OCI-LY3 (cell line): ENCODE measurements around the gene AGBL4.

ENCODE experiments used
- H2AFZ ChIP-seq: fragments of 200-600, 300-600 bp; shearing (Covaris generic); 2 replicates; pipeline ENCODE4 v1.6.0; 2014; ENCODE audit warnings: antibody characterized with exemption, low read depth, low read length
- H3K27ac ChIP-seq: fragments of 200-600, 300-600 bp; sonication (generic); 2 replicates; pipeline ENCODE4 v1.5.1; 2014; ENCODE audit warnings: mild to moderate bottlenecking, low read length, moderate library complexity, mixed read lengths
- H3K27me3 ChIP-seq: fragments of 200-600, 300-600 bp; sonication (generic); 2 replicates; pipeline ENCODE4 v1.6.1; 2014; ENCODE audit warnings: low read depth, low read length, mixed read lengths
- H3K36me3 ChIP-seq: fragments of 200-600, 300-600 bp; sonication (generic); replicated peaks from 2 replicates; pipeline ENCODE3; 2014; ENCODE audit warnings: low read depth, low read length, mixed read lengths
- H3K4me1 ChIP-seq: fragments of 300-600, 200-600 bp; sonication (generic); 2 replicates; pipeline ENCODE4 v1.6.1; 2014; ENCODE audit warnings: low read length, mixed read lengths
- H3K4me2 ChIP-seq: fragments of 200-600, 300-600 bp; sonication (generic); 2 replicates; pipeline ENCODE4 v1.6.1; 2014; ENCODE audit warnings: low read length, mixed read lengths
- H3K4me3 ChIP-seq: fragments of 300-600, 200-600 bp; sonication (generic); 2 replicates; pipeline ENCODE4 v1.5.1; 2014; ENCODE audit warnings: antibody characterized with exemption, mild to moderate bottlenecking, low read length, moderate library complexity
- H3K79me2 ChIP-seq: fragments of 300-600, 200-600 bp; shearing (Covaris generic); 2 replicates; pipeline ENCODE4 v1.6.1; 2014; ENCODE audit warnings: mild to moderate bottlenecking, low read length, mixed read lengths
- H3K9ac ChIP-seq: fragments of 300-600, 200-600 bp; shearing (Covaris generic); 2 replicates; pipeline ENCODE4 v1.6.0; 2014; ENCODE audit warnings: mild to moderate bottlenecking, low read length, moderate library complexity
- H3K9me3 ChIP-seq: fragments of 200-600, 300-600 bp; shearing (Covaris generic); 2 replicates; pipeline ENCODE4 v1.6.1; 2014; ENCODE audit warnings: low read length, mixed read lengths; ENCODE audit not compliant: insufficient read depth
- H4K20me1 ChIP-seq: fragments of 200-600, 300-600 bp; sonication (generic); 2 replicates; pipeline ENCODE4 v1.6.1; 2016; ENCODE audit warnings: low read length, mixed read lengths; ENCODE audit not compliant: insufficient read depth
- CTCF ChIP-seq: fragments of 200-600, 300-600 bp; sonication (generic); IDR thresholded peaks from 2 replicates; pipeline ENCODE4 v1.5.1; 2014; ENCODE audit warnings: antibody characterized with exemption, low read length, low read depth
- EZH2phosphoT487 ChIP-seq: fragments of 200-600 bp; shearing (Covaris generic); IDR thresholded peaks from 2 replicates; pipeline ENCODE4 v1.6.1; 2018; ENCODE audit warnings: antibody characterized with exemption, mixed run types, low read depth

AGBL4 gene

GRCh38 chr1:49098866-49099265, 924.9 kb downstream of the AGBL4 start:
- Histone ChIP-seq H3K4me2 (no peak overlapping the region), H3K4me1 (no peaks in the 10 kb centered on the region), H3K27me3 (0 out of 2 replicates have a peak, but pooled peaks cover 3% of the 10 kb centered on the region), H3K79me2 (no peaks in the 10 kb centered on the region), H3K9ac (no peak overlapping the region), H3K36me3 (no peaks in the 10 kb centered on the region), H3K4me3 (no peak overlapping the region), H4K20me1 (no peaks in the 10 kb centered on the region), H2AFZ (no peak overlapping the region), H3K9me3 (no peaks in the 10 kb centered on the region), H3K27ac (no peak overlapping the region)
- no peak for TF ChIP-seq CTCF
- no peak for TF ChIP-seq EZH2phosphoT487

DNA sequence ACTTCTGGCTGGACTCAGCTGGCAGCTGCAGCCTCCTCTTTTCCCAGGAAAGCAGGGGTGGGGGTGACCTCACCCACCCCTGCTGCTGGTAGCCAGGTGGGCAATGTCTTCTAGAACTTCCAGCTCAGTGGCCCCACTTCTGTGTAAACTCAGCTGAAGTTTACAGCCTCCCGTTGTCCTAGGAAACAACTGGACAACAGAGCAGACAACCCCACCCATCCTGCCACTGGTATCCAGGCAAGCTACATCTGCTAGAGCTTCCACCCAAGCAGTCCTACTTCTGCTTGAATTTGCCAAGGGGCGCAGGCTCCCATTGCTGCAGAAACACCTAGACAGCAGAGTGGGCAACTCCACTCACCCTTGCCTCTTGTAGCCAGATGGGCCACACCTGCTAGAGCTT, 937.4 kb downstream of the AGBL4 start:
- Histone ChIP-seq H2AFZ (no peak overlapping the region), H3K36me3 (no peaks in the 10 kb centered on the region), H3K4me3 (no peak overlapping the region), H3K27me3 (no peaks in the 10 kb centered on the region), H3K9ac (no peak overlapping the region), H3K4me1 (no peaks in the 10 kb centered on the region), H3K27ac (no peak overlapping the region), H3K79me2 (no peaks in the 10 kb centered on the region), H3K4me2 (no peak overlapping the region), H4K20me1 (no peaks in the 10 kb centered on the region), H3K9me3 (no peaks in the 10 kb centered on the region)
- TF ChIP-seq CTCF (no peak), EZH2phosphoT487 (no peak)

GRCh38 chr1:49085079-49085478, 938.7 kb downstream of the AGBL4 start:
- H4K20me1 ChIP-seq = no peaks in the 10 kb centered on the region
- no peak overlapping the region for H3K9ac ChIP-seq
- H3K4me1 ChIP-seq = no peaks in the 10 kb centered on the region
- no peaks in the 10 kb centered on the region for H3K79me2 ChIP-seq
- TF ChIP-seq CTCF (no peak), EZH2phosphoT487 (no peak)
- H2AFZ ChIP-seq = no peak overlapping the region
- no peak overlapping the region for H3K4me2 ChIP-seq
- H3K27me3 ChIP-seq = no peaks in the 10 kb centered on the region
- no peak overlapping the region for H3K4me3 ChIP-seq
- H3K36me3 ChIP-seq = no peaks in the 10 kb centered on the region
- H3K9me3 ChIP-seq = no peaks in the 10 kb centered on the region
- H3K27ac ChIP-seq = no peak overlapping the region

- Histone ChIP-seq H3K4me3 (no peak overlapping the region), H3K4me2 (no peak overlapping the region), H3K27me3 (no peaks in the 10 kb centered on the region), H3K4me1 (no peaks in the 10 kb centered on the region), H3K36me3 (no peaks in the 10 kb centered on the region), H3K9ac (no peak overlapping the region), H3K27ac (no peak overlapping the region), H3K79me2 (no peaks in the 10 kb centered on the region), H4K20me1 (no peaks in the 10 kb centered on the region), H3K9me3 (no peaks in the 10 kb centered on the region), H2AFZ (no peak overlapping the region)
- TF ChIP-seq EZH2phosphoT487 = no peak
- no peak for TF ChIP-seq CTCF
These were observed 963.0 kb downstream of the AGBL4 start for GRCh38 chr1:49060766-49061165.
